Kidney epithelial cell (primary cell): ENCODE data around the gene LIMS2. TPM values are rescaled to one million over a fixed set of nuclear protein-coding genes. Genes with fewer than 3 reads are reported as not detected.

Source experiments
- DNase-seq: peaks from one replicate; pipeline ENCODE4 v3.0.0-alpha.2; 2010; ENCODE audit warnings: low read depth
- H3K27me3 ChIP-seq: 2 replicates; pipeline ENCODE4 v1.6.0; 2011; ENCODE audit warnings: low read length; ENCODE audit not compliant: control insufficient read depth, insufficient read depth
- H3K36me3 ChIP-seq: 2 replicates; pipeline ENCODE4 v1.5.1; 2011; ENCODE audit warnings: low read length; ENCODE audit not compliant: control insufficient read depth, insufficient read depth
- H3K4me3 ChIP-seq: 2 replicates; pipeline ENCODE4 v1.5.1; 2011; ENCODE audit warnings: low read depth, mild to moderate bottlenecking, control low read depth, low read length
- CTCF ChIP-seq: IDR thresholded peaks from 2 replicates; pipeline ENCODE4 v1.5.1; 2011; ENCODE audit warnings: mild to moderate bottlenecking, moderate library complexity, low read length, control low read depth, inconsistent platforms; ENCODE audit not compliant: insufficient read depth, poor library complexity, severe bottlenecking
- total RNA-seq: library from RNA; depleted of rRNA; stranded (reverse); fragments of >200 nt; gene quantifications from 2 replicates; pipeline ENCODE4 v1.2.3, GENCODE V29; 2015

LIMS2 gene
- total RNA-seq, 1 donor from 2014 or later, result 2.3 TPM

- Histone ChIP-seq H3K4me3 (no peak overlapping the region), H3K27me3 (no peaks in the 10 kb centered on the region), H3K36me3 (no peaks in the 10 kb centered on the region)
- TF ChIP-seq CTCF, result no peak
- DNase-seq, result no peak
Observed at GRCh38 chr2:127637236-127637630, 38.1 kb downstream of the LIMS2 start.

- Histone ChIP-seq H3K27me3 (no peaks in the 10 kb centered on the region), H3K4me3 (no peak overlapping the region), H3K36me3 (no peaks in the 10 kb centered on the region)
- TF ChIP-seq CTCF, result no peak
- no peak for DNase-seq
Observed at GRCh38 chr2:127636248-127637235, 38.8 kb downstream of the LIMS2 start.

- no peaks in the 10 kb centered on the region for H3K36me3 ChIP-seq
- DNase-seq, result no peak
- no peak overlapping the region for H3K4me3 ChIP-seq
- H3K27me3 ChIP-seq, result no peaks in the 10 kb centered on the region
- TF ChIP-seq CTCF, result no peak
Observed at GRCh38 chr2:127635380-127636237, 39.7 kb downstream of the LIMS2 start.

DNA sequence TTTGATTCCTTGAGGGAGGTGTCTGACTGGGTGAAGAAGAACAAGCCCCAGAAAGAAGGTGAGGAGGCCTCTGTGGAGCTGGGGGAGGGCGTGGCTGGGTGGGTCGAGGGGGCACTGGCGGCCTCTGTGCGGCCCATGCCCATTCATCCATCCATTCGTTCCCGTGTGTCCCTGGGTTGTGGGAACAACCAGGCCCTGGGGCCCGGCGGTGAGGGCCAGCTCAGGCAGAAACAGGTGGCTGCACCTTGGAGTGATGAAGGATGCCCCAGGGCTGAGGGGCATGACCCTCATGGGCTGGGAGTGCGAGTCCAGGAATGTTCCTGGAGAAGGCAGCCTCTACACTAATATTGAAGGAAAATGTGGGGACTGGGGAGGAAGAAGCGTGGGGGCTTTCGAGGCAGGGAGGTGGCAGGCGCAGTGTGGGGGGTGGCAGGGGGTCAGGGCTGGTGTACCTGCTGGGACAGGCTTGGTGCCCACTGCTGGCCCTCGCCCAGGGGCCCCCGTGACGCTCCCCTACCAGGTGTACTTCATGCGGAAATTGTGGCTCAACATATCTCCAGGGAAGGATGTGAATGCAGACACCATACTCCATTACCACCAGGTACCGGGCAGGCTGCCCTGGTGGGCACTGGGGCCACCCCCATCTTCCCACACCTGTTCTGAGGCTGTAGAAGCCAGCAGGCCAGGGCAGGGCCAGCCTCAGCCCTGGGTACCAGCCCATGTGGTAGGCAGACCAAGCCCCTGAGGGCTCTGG lies 40.5 kb downstream of the LIMS2 start:
- Histone ChIP-seq H3K36me3 (no peaks in the 10 kb centered on the region), H3K4me3 (no peak overlapping the region), H3K27me3 (no peaks in the 10 kb centered on the region)
- TF ChIP-seq CTCF, result no peak
- DNase-seq, result no peak

- Histone ChIP-seq H3K27me3 (no peaks in the 10 kb centered on the region), H3K4me3 (no peak overlapping the region), H3K36me3 (no peaks in the 10 kb centered on the region)
- no peak for TF ChIP-seq CTCF
- DNase-seq, result no peak
Observed at GRCh38 chr2:127634066-127634617, 41.2 kb downstream of the LIMS2 start.
